Endothelial cell of umbilical vein (primary cell): ENCODE measurements around the gene SSBP3. TPM values are rescaled to one million over a fixed set of nuclear protein-coding genes. Genes with fewer than 3 reads are reported as not detected.

Experiments used
- BruUV-seq: library from RNA; stranded (reverse); fragments of 400-500 nt; replicated peaks from 2 replicates; lab custom pipeline; 2021; lab: Mats Ljungman, UMichigan
- CTCF ChIA-PET: fragments of 300-600, 350-600 bp; sonication (Branson Sonifier 250); formaldehyde crosslinking; loops from one replicate; lab custom pipeline; 2021; ENCODE audit warnings: antibody characterized with exemption, inconsistent platforms; lab: Charles Lee
- POLR2A ChIA-PET: fragments of 300-600, 350-600 bp; sonication (Branson Sonifier 250); formaldehyde crosslinking; loops from one replicate; lab custom pipeline; 2021; ENCODE audit warnings: antibody characterized with exemption, inconsistent platforms; lab: Charles Lee
- DNase-seq: peaks from one replicate; pipeline ENCODE4 v3.0.0-alpha.2; 2011; ENCODE audit warnings: low read depth, low spot score
- FAIRE-seq: peaks from 2 replicates; lab custom pipeline; 2011; peaks lifted over from hg19 to GRCh38; lab: Jason Lieb, UNC
- H2AFZ ChIP-seq: 2 replicates; pipeline ENCODE4 v1.6.0; 2012; ENCODE audit warnings: low read depth, low read length, control low read depth, inconsistent platforms
- H3K27ac ChIP-seq: 2 replicates; pipeline ENCODE4 v1.5.1; 2011; ENCODE audit warnings: low read depth, mild to moderate bottlenecking, control low read depth, low read length, moderate library complexity; ENCODE audit not compliant: insufficient read depth
- H3K27me3 ChIP-seq, 2 experiments: 2 replicates each; pipeline versions ENCODE4 v1.6.0 to v1.6.1; 2011; ENCODE audit warnings: low read length in 2 of 2, mixed read lengths in 1 of 2; ENCODE audit not compliant: control insufficient read depth in 2 of 2, insufficient read depth in 2 of 2
- H3K36me3 ChIP-seq, 2 experiments: 2 replicates in 1 of 2; 3 replicates in 1 of 2; pipeline ENCODE4 v1.5.1; 2011; ENCODE audit warnings: low read length in 2 of 2, mild to moderate bottlenecking in 1 of 2, moderate library complexity in 1 of 2; ENCODE audit not compliant: control insufficient read depth in 2 of 2, insufficient read depth in 2 of 2; ENCODE audit errors: extremely low read depth in 1 of 2
- H3K4me1 ChIP-seq: 3 replicates; pipeline ENCODE4 v1.5.1; 2011; ENCODE audit warnings: mild to moderate bottlenecking, low read length; ENCODE audit not compliant: control insufficient read depth, insufficient read depth; ENCODE audit errors: extremely low read depth
- H3K4me2 ChIP-seq: 2 replicates; pipeline ENCODE4 v1.6.1; 2011; ENCODE audit warnings: low read length, control low read depth, mixed read lengths; ENCODE audit not compliant: insufficient read depth
- H3K4me3 ChIP-seq, 3 experiments: fragments of 200-600 bp in 1 of 3; sonication (generic), shearing (Covaris generic) in 1 of 3; replicated peaks in 1 of 3; 2 replicates each; pipeline ENCODE4 v1.5.1; 2011 to 2016; ENCODE audit warnings: control low read depth in 3 of 3, low read length in 3 of 3, mild to moderate bottlenecking in 2 of 3, inconsistent platforms in 1 of 3, low read depth in 1 of 3, moderate library complexity in 1 of 3; ENCODE audit not compliant: insufficient read depth in 1 of 3
- H3K79me2 ChIP-seq: 2 replicates; pipeline ENCODE4 v1.6.0; 2012; ENCODE audit warnings: low read length, inconsistent platforms; ENCODE audit not compliant: control insufficient read depth, insufficient read depth
- H3K9ac ChIP-seq: replicated peaks from 2 replicates; pipeline ENCODE3; 2011; ENCODE audit warnings: low read length, control low read depth; ENCODE audit not compliant: insufficient read depth; ENCODE audit errors: extremely low read depth
- H3K9me1 ChIP-seq: replicated peaks from 3 replicates; pipeline ENCODE4 v1.6.0; 2011; ENCODE audit warnings: mild to moderate bottlenecking, low read length; ENCODE audit not compliant: control insufficient read depth, insufficient read depth; ENCODE audit errors: extremely low read depth
- H3K9me3 ChIP-seq: replicated peaks from 2 replicates; pipeline ENCODE4 v1.5.1; 2012; ENCODE audit warnings: low read length, inconsistent platforms; ENCODE audit not compliant: control insufficient read depth, insufficient read depth
- H4K20me1 ChIP-seq: replicated peaks from 2 replicates; pipeline ENCODE3; 2011; ENCODE audit warnings: mild to moderate bottlenecking, low read length; ENCODE audit not compliant: control insufficient read depth, insufficient read depth; ENCODE audit errors: extremely low read depth
- EZH2 ChIP-seq: IDR thresholded peaks from 2 replicates; pipeline ENCODE4 v1.6.1; 2012; ENCODE audit warnings: borderline replicate concordance, low read depth, mild to moderate bottlenecking, moderate library complexity, low read length, inconsistent platforms; ENCODE audit not compliant: severe bottlenecking
- FOS ChIP-seq: IDR thresholded peaks from 2 replicates; pipeline ENCODE4 v1.6.1; 2011; ENCODE audit warnings: mild to moderate bottlenecking, low read length, moderate library complexity, borderline replicate concordance; ENCODE audit not compliant: insufficient read depth
- GATA2 ChIP-seq: IDR thresholded peaks from 2 replicates; pipeline ENCODE4 v1.7.0; 2011; ENCODE audit warnings: low read depth, mild to moderate bottlenecking, moderate library complexity, mixed read lengths, low read length; ENCODE audit not compliant: insufficient read length, insufficient read depth
- JUN ChIP-seq: IDR thresholded peaks from 2 replicates; pipeline ENCODE4 v1.6.1; 2011; ENCODE audit warnings: borderline replicate concordance, low read depth; ENCODE audit not compliant: insufficient read length, insufficient read depth
- MYC ChIP-seq: IDR thresholded peaks from one replicate; pipeline ENCODE4 v1.6.1; 2011; ENCODE audit warnings: mild to moderate bottlenecking, low read depth, low read length
- POLR2A ChIP-seq: IDR thresholded peaks from 2 replicates; pipeline ENCODE4 v1.6.1; 2012; ENCODE audit warnings: low read depth, mild to moderate bottlenecking, control low read depth, low read length
- POLR2AphosphoS5 ChIP-seq: IDR thresholded peaks from 2 replicates; pipeline ENCODE4 v1.6.1; 2012; ENCODE audit warnings: low read depth, mild to moderate bottlenecking, control low read depth, low read length, moderate library complexity; ENCODE audit not compliant: insufficient read depth
- dilution Hi-C: fragments of 300-500 bp; cut with MboI; formaldehyde crosslinking; loops from one replicate; pipeline ENCODE4 v1.15.0; 2019; ENCODE audit warnings: low sequenced_read_pairs; ENCODE audit not compliant: extremely low pct_ligation_motif_present
- intact Hi-C: fragments of 100-400 bp; cut with micrococcal nuclease; formaldehyde crosslinking; loops from one replicate; pipeline ENCODE4 v1.10.0; 2022
- polyA plus RNA-seq, 4 experiments: library from polyadenylated mRNA; depleted of rRNA in 3 of 4; stranded (reverse) in 3 of 4; unstranded in 1 of 4; fragments of >200 nt; gene quantifications; 2 replicates each; pipeline versions ENCODE4 v1.2.1 to v1.2.3, GENCODE V29; 2011 to 2012; ENCODE audit warnings: missing spikeins in 1 of 4
- total RNA-seq: library from RNA; stranded (reverse); gene quantifications from 2 replicates; pipeline ENCODE4 v1.2.3, GENCODE V29; 2021
- TF ChIP-seq, protein P1 (sequence below): IDR thresholded peaks from 2 replicates; pipeline ENCODE4 v1.6.1; 2011; ENCODE audit not compliant: insufficient read depth, insufficient read length
- TF ChIP-seq, protein P2 (sequence below), 2 donors: IDR thresholded peaks; 1 replicate in 1 of 2; 2 replicates in 1 of 2; pipeline ENCODE4 v1.5.1; 2011; ENCODE audit warnings: low read length in 2 of 2, mild to moderate bottlenecking in 2 of 2, moderate library complexity in 2 of 2, control low read depth in 1 of 2, inconsistent platforms in 1 of 2, low read depth in 1 of 2; ENCODE audit not compliant: insufficient read depth in 1 of 2; ENCODE audit errors: extremely low read depth in 1 of 2

SSBP3 gene
- total and polyA plus RNA-seq, 2 donors (not counting 3 experiments of a cell fraction or from before 2014, with no cell fraction given) = 44.9 to 59.4 TPM

DNA sequence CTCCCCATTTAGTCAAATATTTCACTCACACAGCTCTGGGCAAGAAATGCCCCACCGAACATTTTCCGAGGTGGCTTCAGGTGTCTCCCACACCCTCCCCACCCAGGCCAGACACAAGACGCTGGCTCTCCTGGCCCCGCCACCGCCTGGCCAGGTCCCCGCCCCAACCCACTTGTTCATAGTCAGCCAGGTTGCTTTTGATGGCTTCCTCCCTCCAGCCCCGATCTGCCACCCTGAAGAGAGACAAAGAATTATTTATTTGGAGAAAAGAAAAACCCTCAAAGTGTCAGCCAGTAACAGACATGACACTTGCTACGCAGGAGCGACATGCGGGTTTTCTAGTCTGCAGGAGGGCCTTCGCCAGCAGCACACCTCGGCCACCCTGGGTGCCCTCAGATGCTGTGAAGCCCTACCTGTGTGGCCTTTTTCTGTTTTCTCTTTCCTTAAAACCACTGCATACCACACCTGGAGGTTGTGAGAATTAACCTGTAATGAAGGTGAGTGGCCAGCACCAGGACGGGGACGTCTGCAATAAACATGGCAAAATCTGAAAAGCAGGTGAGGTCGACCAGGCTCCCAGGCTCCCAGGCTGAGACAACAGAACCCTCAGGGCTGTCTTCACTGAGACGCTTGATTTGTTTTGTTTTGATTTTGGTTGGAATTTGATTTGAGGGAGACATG lies 27.2 kb downstream of the SSBP3 start:
- no peaks in the 10 kb centered on the region for H3K4me1 ChIP-seq
- no peaks in the 10 kb centered on the region for H3K27me3 ChIP-seq
- intact Hi-C loops = no loop called here
- FAIRE-seq (no peak), DNase-seq (no peak)
- dilution Hi-C loops = no loop called here
- ChIA-PET CTCF (no interaction called here), POLR2A (no interaction called here)
- no peaks in the 10 kb centered on the region for H3K9me3 ChIP-seq
- peaks cover 57% of the 10 kb centered on the region for H3K79me2 ChIP-seq
- no TSS peak for BruUV-seq
- no peak overlapping the region for H3K27ac ChIP-seq
- no peaks in the 10 kb centered on the region for H4K20me1 ChIP-seq
- H3K9me1 ChIP-seq = no peaks in the 10 kb centered on the region
- TF ChIP-seq GATA2 (no peak), MYC (no peak), POLR2A (no peak), EZH2 (no peak), FOS (no peak), POLR2AphosphoS5 (no peak), JUN (no peak)
- TF ChIP-seq, protein P1, sequence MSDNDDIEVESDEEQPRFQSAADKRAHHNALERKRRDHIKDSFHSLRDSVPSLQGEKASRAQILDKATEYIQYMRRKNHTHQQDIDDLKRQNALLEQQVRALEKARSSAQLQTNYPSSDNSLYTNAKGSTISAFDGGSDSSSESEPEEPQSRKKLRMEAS = no peak
- TF ChIP-seq, protein P2, sequence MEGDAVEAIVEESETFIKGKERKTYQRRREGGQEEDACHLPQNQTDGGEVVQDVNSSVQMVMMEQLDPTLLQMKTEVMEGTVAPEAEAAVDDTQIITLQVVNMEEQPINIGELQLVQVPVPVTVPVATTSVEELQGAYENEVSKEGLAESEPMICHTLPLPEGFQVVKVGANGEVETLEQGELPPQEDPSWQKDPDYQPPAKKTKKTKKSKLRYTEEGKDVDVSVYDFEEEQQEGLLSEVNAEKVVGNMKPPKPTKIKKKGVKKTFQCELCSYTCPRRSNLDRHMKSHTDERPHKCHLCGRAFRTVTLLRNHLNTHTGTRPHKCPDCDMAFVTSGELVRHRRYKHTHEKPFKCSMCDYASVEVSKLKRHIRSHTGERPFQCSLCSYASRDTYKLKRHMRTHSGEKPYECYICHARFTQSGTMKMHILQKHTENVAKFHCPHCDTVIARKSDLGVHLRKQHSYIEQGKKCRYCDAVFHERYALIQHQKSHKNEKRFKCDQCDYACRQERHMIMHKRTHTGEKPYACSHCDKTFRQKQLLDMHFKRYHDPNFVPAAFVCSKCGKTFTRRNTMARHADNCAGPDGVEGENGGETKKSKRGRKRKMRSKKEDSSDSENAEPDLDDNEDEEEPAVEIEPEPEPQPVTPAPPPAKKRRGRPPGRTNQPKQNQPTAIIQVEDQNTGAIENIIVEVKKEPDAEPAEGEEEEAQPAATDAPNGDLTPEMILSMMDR (IDR thresholded peaks at IDR 0.05; ENCODE audit: extremely low read depth in 1 of 2, insufficient read depth in 1 of 2, low read depth in 1 of 2, low read length in 2 of 2) = no peak
- no peak overlapping the region for H2AFZ ChIP-seq
- no peak overlapping the region for H3K4me3 ChIP-seq
- no peak overlapping the region for H3K4me2 ChIP-seq
- no peak overlapping the region for H3K9ac ChIP-seq
- peaks cover 4% of the 10 kb centered on the region in 2 experiments for H3K36me3 ChIP-seq
